Stimulated activated naive CD4-positive, alpha-beta T cell treated with Interleukin-2 at 50 U/mL for 16 hours (primary cell): ENCODE results near the gene ATL1.
"Not testable (repeated sequence)": the region's sequence is repeated elsewhere in the genome, so short reads cannot be mapped to it uniquely, and the experiment has no call there.

Experiments used
- DNase-seq: peaks from one replicate; lab custom pipeline; 2025; lab: John Stamatoyannopoulos, UW

ATL1 gene

DNA sequence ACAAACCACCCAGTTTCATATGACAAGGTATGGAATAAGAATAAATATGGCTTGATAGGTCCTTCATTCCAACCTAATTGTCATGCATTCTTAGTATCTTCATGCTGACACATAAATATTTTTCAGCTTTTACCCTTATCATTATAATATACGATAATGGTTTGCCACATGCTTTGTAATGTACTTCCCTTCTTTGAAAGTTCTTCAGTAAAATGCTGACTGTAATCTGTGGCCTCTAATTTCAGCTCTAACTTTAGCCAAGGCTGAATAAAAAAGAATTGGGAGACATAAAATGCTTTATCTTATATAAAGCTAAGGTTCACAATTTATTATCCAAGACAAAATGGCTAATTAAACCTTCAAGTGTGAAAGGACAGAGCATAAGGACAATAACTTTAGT is 24.9 kb upstream of the ATL1 start:
- no peak for DNase-seq

DNA sequence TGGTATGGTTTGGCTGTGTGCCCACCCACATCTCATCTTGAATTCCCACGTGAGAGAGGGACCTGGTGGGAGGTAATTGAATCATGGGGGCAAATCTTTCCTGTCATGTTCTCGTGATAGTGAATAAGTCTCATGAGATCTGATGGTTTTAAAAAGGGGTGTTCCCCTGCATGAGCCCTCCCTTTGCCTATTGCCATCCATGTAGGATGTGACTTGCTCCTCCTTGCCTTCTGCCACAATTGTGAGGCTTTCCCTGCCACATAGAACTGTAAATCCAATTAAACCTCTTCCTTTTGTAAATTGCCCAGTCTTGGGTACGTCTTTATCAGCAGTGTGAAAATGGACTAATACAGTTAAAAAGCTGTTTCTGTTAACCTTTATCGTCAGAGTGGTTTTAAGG is 21.9 kb upstream of the ATL1 start:
- not testable (repeated sequence) for DNase-seq

DNA sequence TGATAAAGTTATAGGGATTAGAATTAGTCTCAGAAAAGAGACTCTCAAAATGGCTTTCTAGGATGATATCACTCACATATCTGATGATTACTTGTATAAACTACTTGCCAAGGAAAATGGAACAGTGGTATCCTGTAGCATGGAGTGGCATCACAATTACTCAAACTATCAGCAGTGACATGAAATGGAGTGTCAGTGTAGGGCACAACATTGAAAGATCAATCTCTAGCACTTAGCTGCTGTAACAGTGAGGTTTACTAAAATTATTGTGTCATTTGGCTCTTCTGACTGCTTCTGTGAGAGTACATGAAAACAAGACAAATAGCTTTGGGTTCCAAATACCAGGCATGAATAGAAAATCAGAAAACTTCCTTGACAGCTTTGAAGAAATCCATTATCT is 20.9 kb upstream of the ATL1 start:
- no peak for DNase-seq

- DNase-seq, result no peak
Observed at GRCh38 chr14:50541159-50541567, 18.8 kb upstream of the ATL1 start.

GRCh38 chr14:50542941-50543418 is 17.0 kb upstream of the ATL1 start:
- no peak for DNase-seq

DNA sequence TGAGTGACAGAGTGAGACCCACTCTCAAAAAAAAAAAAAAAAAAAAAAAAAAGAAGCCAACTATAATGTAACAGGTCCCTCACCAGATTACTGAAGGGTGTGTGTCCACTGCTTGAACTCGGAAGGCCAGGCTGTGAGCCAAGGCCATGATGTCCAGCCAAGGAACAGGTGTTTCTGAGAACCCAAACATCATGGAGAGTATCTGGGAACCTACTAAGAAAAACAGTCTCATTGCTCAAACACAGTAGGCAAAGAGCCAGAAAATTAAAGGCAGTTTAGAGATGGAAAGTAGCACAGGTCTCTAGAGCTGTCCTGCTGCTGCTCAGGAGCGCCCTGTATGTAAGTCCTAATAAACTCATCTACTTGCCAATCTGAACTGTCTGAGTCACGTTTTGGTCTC is 15.0 kb upstream of the ATL1 start:
- DNase-seq, result no peak

GRCh38 chr14:50545618-50546017 is 14.3 kb upstream of the ATL1 start:
- DNase-seq, result no peak

DNA sequence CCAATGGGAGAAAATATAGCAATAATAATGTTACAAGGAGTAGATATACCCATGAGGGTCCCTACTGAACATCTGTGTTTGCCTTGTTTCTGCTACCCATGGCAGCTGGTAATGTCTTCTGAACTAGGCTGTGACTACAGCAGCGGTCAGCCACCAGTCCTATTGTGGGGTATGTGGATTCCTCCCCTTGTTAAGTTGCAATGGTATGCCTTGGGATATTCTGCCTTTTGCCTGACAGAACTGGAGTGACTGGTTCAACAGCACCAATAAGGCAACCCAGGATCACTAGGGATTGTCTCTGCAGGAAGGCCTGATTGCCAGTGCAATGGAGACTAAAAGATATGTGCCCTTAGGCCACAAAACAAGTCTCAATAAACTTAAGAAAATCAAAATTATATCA is 9.7 kb upstream of the ATL1 start:
- no peak for DNase-seq

DNA sequence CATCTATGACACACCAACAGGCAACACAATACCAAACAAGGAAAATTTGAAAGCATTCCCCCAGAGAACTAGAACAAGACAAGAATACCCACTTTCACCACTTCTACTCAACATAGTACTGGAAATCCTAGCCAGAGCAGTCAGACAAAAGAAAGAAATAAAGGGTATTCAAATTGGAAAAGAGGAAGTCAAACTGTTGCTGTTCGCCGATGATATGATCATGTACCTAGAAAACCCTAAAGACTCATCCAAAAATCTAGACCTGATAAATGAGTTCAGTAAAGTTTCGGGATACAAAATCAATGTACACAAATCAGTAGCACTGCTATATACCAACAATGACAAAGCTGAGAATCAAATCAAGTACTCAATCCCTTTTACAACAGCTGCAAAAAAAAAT is 8.1 kb upstream of the ATL1 start:
- no peak for DNase-seq

- DNase-seq, result not testable (repeated sequence)
Observed at GRCh38 chr14:50552796-50553195, 7.1 kb upstream of the ATL1 start.

GRCh38 chr14:50560931-50561285 is 963 bp downstream of the ATL1 start:
- peak; percentile 66 for DNase-seq

- no peak for DNase-seq
Observed at GRCh38 chr14:50562841-50563240, 2.9 kb downstream of the ATL1 start.

DNA sequence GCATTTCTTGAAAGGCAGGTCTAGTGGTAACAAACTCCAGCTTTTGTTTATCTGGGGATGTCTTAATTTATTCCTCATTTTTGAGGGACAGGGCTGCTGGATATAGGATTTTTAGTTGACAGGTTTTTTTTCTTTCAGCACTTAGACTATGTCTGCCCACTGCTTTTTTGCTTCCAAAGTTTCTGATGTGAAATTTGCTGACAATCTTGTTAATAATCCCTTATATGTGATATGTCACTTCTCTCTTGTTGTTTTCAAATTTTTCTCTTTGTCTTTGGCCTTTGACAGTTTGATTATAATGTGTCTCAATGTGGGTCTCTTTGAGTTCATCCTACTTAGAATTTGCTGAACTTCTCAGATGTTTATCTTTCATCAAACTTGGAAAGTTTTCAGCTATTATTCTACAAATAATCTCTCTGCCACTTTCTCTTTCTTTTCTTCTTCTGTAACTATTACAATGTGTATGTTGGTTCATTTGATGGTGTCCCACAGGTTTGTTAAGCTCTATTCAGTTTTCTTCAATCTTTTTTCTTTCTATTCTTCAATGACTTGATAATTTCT is 9.8 kb downstream of the ATL1 start:
- DNase-seq, result no peak

DNA sequence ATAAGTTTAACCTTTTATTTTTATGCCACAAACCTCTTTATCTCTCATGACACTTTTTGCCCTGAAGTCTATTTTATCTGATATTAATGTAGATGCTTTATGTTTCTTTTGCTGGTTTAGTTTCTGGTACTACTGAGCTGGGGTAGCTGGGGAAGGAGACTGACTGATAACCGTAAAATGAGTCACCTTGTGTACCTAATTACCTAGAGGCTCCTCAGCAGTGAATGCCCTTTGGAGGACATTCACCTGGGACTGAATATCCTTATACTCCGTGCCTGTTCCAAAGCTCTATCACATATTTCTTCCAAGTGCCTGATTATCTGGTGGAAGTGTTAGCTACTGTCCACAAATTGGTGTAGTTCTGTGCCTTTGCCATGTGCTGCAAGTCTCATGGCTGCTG is 13.9 kb downstream of the ATL1 start:
- no peak for DNase-seq

GRCh38 chr14:50575769-50576168 is 15.8 kb downstream of the ATL1 start:
- no peak for DNase-seq

DNA sequence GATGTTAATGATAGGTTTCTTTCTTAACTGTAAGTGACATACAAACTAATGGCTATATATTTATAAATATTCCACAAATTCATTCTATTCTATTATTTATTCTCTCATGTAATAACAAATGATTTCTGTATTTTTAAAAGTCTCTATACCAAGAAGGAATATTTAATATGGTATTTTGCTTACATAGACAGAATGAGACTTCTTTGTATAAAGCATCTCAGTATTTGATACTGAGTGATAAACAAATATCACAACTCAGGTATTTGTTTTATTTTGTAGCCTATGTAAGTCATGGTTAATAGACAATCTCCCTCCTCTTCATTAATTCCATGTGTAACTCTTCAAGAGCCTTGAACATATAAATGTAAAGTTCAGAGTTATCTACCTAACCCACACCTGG is 18.0 kb downstream of the ATL1 start:
- DNase-seq, result no peak

- DNase-seq, result no peak
Observed at GRCh38 chr14:50578433-50578832, 18.5 kb downstream of the ATL1 start.

GRCh38 chr14:50590464-50590863 is 30.5 kb downstream of the ATL1 start:
- DNase-seq, result no peak

DNA sequence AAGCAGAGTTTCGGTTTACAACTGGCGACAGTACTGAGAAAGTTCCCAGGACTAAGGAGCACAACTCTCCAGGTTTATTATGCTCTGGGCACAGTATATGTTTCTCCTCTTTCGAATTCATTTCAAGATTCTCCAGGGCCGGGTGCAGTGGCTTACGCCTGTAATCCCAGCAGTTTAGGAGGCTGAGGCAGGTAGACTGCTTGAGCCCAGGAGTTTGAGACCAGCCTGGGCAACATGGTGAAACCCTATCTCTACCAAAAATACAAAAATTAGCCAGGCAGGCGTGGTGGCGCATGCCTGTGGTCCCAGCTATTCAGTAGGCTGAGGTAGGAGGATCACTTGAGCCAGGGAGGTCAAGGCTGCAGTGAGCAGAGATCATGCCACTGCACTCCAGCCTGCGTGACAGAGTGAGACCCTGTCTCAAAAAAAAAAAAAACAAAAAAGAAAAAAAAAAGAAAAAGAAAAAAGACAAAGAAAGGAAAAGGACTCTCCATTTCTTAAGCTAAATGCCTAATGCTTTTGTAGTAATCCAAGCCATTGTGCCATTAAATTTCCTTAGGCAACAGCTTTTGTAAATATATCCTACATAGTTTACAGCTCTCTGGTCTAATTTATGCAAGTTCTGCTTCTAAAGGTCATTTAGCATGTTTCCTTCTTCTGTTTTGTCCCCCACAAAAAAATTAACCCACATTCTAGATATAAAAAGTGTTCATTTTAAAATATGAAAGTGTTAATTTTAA is 34.8 kb downstream of the ATL1 start:
- no peak for DNase-seq

DNA sequence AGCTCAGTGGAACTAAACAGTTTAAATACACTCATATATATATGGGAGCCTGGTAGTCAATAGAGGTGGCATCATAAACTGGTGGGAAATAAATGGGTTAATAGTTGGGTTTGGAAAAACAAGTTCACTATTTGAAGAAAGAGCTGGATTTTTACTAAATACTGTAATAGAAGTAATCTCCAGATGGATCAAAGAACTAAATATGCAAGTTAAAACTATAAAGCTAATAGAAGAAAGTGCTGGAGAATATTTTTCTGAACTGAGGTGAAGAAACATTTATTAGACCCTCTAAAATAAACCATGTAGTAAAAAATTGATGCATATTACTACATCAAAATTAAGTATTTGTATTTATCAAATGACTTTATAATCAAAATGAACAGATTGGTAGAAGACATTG is 38.8 kb downstream of the ATL1 start:
- DNase-seq, result no peak

DNA sequence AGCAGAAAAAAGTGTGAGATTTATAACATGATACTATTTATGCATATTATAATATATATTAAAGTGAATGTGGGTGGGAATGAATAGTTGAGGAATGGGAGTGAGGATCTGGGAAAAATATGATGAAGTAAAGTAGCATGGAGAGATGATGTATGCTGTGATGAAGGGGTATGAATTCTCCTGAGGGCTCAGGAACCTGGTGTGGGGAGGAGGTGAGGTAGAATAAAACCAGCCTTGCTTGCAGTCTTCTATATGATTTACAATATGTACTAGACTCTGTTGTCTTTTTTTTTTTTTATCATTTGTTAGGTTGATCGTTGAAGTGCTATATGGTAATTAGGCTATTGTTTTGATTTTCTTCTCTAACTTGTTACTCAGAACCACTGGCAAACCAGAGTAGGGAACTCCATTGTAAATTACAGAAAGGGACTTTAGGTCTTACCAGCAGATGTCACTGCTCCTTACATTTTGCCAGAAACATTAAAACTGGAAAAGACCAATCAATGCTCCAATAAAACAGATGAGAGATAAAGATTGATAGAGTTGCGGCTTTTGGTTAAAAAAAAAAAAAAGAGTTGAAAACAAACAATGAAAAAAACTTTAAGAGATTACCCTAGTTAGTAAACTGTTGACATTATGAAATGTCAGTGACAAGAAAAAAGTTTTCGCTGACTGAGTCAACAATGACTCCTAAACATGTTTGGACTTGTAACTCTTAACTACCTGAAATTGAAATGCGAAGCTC is 39.9 kb downstream of the ATL1 start:
- DNase-seq, result no peak

DNA sequence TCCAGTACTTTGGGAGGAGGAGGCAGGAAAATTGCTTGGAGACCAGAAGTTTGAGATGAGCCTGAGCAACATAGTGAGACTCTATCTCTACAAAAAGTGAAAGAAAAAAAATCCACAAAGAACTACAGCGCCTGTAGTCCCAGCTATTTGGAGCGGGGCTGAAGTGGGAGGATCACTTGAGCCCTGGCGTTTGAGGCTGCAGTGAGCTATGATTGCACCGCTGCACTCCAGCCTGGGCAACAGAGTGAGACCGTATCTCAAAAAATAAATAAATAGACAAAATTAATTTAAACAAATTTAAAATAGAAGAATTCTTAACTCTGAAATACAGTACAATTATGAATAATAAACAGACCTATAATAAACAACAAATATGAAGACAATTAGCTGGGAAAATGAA is 40.9 kb downstream of the ATL1 start:
- DNase-seq, result no peak

DNA sequence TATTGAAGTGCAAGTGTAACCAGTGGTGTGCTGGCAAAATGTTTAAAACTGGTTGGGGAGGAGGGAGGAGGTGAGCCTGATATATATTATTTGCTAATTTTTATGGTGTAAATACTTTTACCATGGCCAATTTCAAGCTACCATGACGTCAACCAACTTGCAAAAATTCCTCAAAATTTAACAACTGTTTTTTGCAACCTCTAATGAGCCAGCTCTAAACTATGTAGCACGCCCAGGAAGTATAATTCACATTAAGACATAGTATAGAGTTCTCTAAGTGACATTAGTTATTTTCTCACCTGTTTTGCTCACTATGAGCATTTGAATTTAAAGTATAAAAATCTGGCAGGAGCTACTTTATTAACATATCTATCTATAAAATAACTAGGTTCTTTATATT is 41.4 kb downstream of the ATL1 start:
- no peak for DNase-seq
